IPS-20b (cell line): ENCODE data around the gene CTTN.

ENCODE experiments used
- H3K27ac ChIP-seq: one replicate; pipeline ENCODE4 v1.5.1; 2013; ENCODE audit warnings: low read length
- H3K27me3 ChIP-seq: 2 replicates; pipeline ENCODE4 v1.6.1; 2013; ENCODE audit warnings: mild to moderate bottlenecking, low read length, inconsistent platforms; ENCODE audit not compliant: insufficient read depth
- H3K36me3 ChIP-seq: 2 replicates; pipeline ENCODE4 v1.6.1; 2013; ENCODE audit warnings: low read depth, mild to moderate bottlenecking, inconsistent platforms, low read length, moderate library complexity; ENCODE audit not compliant: insufficient read depth
- H3K4me1 ChIP-seq: 2 replicates; pipeline ENCODE4 v1.6.1; 2013; ENCODE audit warnings: mild to moderate bottlenecking, control low read depth, inconsistent platforms, low read length, moderate library complexity; ENCODE audit not compliant: insufficient read depth
- H3K4me3 ChIP-seq: 2 replicates; pipeline ENCODE4 v1.5.1; 2013; ENCODE audit warnings: mild to moderate bottlenecking, low read length, inconsistent platforms
- H3K9ac ChIP-seq: 2 replicates; pipeline ENCODE4 v1.6.1; 2013; ENCODE audit warnings: low read depth, mild to moderate bottlenecking, inconsistent platforms, low read length, moderate library complexity
- H3K9me3 ChIP-seq: 2 replicates; pipeline ENCODE4 v1.6.1; 2013; ENCODE audit warnings: mild to moderate bottlenecking, low read depth, low read length, inconsistent platforms; ENCODE audit not compliant: insufficient read depth

Gene CTTN

GRCh38 chr11:70464509-70465361 is 66.4 kb downstream of the CTTN start:
- H3K9me3 ChIP-seq = no peaks in the 10 kb centered on the region; the same call in 1 of the 2 replicates
- H3K36me3 ChIP-seq = no peaks in the 10 kb centered on the region
- H3K4me1 ChIP-seq = no peaks in the 10 kb centered on the region
- no peak overlapping the region for H3K9ac ChIP-seq
- no peak overlapping the region for H3K27ac ChIP-seq
- no peaks in the 10 kb centered on the region for H3K27me3 ChIP-seq
- no peak overlapping the region for H3K4me3 ChIP-seq

- no peaks in the 10 kb centered on the region for H3K27me3 ChIP-seq
- no peak overlapping the region for H3K4me3 ChIP-seq
- no peaks in the 10 kb centered on the region; the same call in 1 of the 2 replicates for H3K4me1 ChIP-seq
- no peak overlapping the region for H3K9ac ChIP-seq
- no peaks in the 10 kb centered on the region; the same call in 1 of the 2 replicates for H3K9me3 ChIP-seq
- H3K36me3 ChIP-seq = no peaks in the 10 kb centered on the region
- no peak overlapping the region for H3K27ac ChIP-seq
These were observed 67.8 kb downstream of the CTTN start for GRCh38 chr11:70466154-70466553.

- no peaks in the 10 kb centered on the region; the same call in 1 of the 2 replicates for H3K9me3 ChIP-seq
- H3K36me3 ChIP-seq = no peaks in the 10 kb centered on the region
- no peak overlapping the region for H3K4me3 ChIP-seq
- no peak overlapping the region for H3K9ac ChIP-seq
- no peaks in the 10 kb centered on the region; the same call in 1 of the 2 replicates for H3K4me1 ChIP-seq
- no peaks in the 10 kb centered on the region for H3K27me3 ChIP-seq
- H3K27ac ChIP-seq = no peak overlapping the region
These were observed 68.3 kb downstream of the CTTN start for GRCh38 chr11:70466596-70466995.

GRCh38 chr11:70467201-70468085 is 69.1 kb downstream of the CTTN start:
- no peak overlapping the region for H3K9ac ChIP-seq
- H3K4me1 ChIP-seq = no peaks in the 10 kb centered on the region; the same call in 1 of the 2 replicates
- no peaks in the 10 kb centered on the region for H3K36me3 ChIP-seq
- H3K9me3 ChIP-seq = no peaks in the 10 kb centered on the region; the same call in 1 of the 2 replicates
- H3K27me3 ChIP-seq = no peaks in the 10 kb centered on the region
- no peak overlapping the region for H3K4me3 ChIP-seq
- no peak overlapping the region for H3K27ac ChIP-seq

- Histone ChIP-seq H3K36me3 (0 out of 2 replicates have a peak, but pooled peaks cover 4% of the 10 kb centered on the region), H3K9ac (no peak overlapping the region), H3K9me3 (no peaks in the 10 kb centered on the region), H3K4me1 (no peaks in the 10 kb centered on the region; the same call in 1 of the 2 replicates), H3K27me3 (no peaks in the 10 kb centered on the region), H3K27ac (no peak overlapping the region), H3K4me3 (no peak overlapping the region)
These were observed 70.2 kb downstream of the CTTN start for GRCh38 chr11:70468256-70469195.

GRCh38 chr11:70470127-70470526 is 71.8 kb downstream of the CTTN start:
- no peaks in the 10 kb centered on the region for H3K9me3 ChIP-seq
- no peak overlapping the region for H3K27ac ChIP-seq
- H3K4me3 ChIP-seq = no peak overlapping the region
- 0 out of 2 replicates have a peak, but pooled peaks cover 4% of the 10 kb centered on the region for H3K36me3 ChIP-seq
- H3K9ac ChIP-seq = no peak overlapping the region
- no peaks in the 10 kb centered on the region for H3K27me3 ChIP-seq
- no peaks in the 10 kb centered on the region; the same call in 1 of the 2 replicates for H3K4me1 ChIP-seq

GRCh38 chr11:70471254-70471653 is 72.9 kb downstream of the CTTN start:
- Histone ChIP-seq H3K27me3 (no peaks in the 10 kb centered on the region), H3K36me3 (0 out of 2 replicates have a peak, but pooled peaks cover 4% of the 10 kb centered on the region), H3K9ac (no peak overlapping the region), H3K9me3 (no peaks in the 10 kb centered on the region), H3K4me1 (no peaks in the 10 kb centered on the region; the same call in 1 of the 2 replicates), H3K27ac (no peak overlapping the region), H3K4me3 (no peak overlapping the region)

- H3K36me3 ChIP-seq = 0 out of 2 replicates have a peak, but pooled peaks cover 4% of the 10 kb centered on the region
- H3K9ac ChIP-seq = no peak overlapping the region
- no peak overlapping the region for H3K4me3 ChIP-seq
- no peaks in the 10 kb centered on the region; the same call in 1 of the 2 replicates for H3K4me1 ChIP-seq
- no peak overlapping the region for H3K27ac ChIP-seq
- H3K9me3 ChIP-seq = no peaks in the 10 kb centered on the region
- H3K27me3 ChIP-seq = no peaks in the 10 kb centered on the region
These were observed 73.9 kb downstream of the CTTN start for GRCh38 chr11:70472240-70472639.

- H3K27me3 ChIP-seq = no peaks in the 10 kb centered on the region
- H3K9ac ChIP-seq = no peak overlapping the region
- no peaks in the 10 kb centered on the region for H3K9me3 ChIP-seq
- no peaks in the 10 kb centered on the region; the same call in 1 of the 2 replicates for H3K4me1 ChIP-seq
- H3K27ac ChIP-seq = no peak overlapping the region
- H3K4me3 ChIP-seq = no peak overlapping the region
- 0 out of 2 replicates have a peak, but pooled peaks cover 4% of the 10 kb centered on the region for H3K36me3 ChIP-seq
These were observed 75.0 kb downstream of the CTTN start for GRCh38 chr11:70473186-70473872.

- Histone ChIP-seq H3K27ac (no peak overlapping the region), H3K36me3 (0 out of 2 replicates have a peak, but pooled peaks cover 4% of the 10 kb centered on the region)
These were observed 75.8 kb downstream of the CTTN start for GRCh38 chr11:70473873-70474690.

More at GRCh38 chr11:70473873-70474690, 75.8 kb downstream of the CTTN start:
- no peaks in the 10 kb centered on the region for H3K9me3 ChIP-seq
- no peak overlapping the region for H3K4me3 ChIP-seq
- no peak overlapping the region for H3K9ac ChIP-seq
- H3K4me1 ChIP-seq = no peaks in the 10 kb centered on the region; the same call in 1 of the 2 replicates
- no peaks in the 10 kb centered on the region for H3K27me3 ChIP-seq
